HG03378 (cell line): ENCODE data around the gene ZDHHC20.

ENCODE experiments used
- ATAC-seq: cut with Tn5 transposase; IDR thresholded peaks from one replicate; pipeline ENCODE4 v1.9.1; 2021; ENCODE audit warnings: mild to moderate bottlenecking, moderate library complexity; ENCODE audit not compliant: unreplicated experiment

Gene ZDHHC20, protein sequence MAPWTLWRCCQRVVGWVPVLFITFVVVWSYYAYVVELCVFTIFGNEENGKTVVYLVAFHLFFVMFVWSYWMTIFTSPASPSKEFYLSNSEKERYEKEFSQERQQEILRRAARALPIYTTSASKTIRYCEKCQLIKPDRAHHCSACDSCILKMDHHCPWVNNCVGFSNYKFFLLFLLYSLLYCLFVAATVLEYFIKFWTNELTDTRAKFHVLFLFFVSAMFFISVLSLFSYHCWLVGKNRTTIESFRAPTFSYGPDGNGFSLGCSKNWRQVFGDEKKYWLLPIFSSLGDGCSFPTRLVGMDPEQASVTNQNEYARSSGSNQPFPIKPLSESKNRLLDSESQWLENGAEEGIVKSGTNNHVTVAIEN

DNA sequence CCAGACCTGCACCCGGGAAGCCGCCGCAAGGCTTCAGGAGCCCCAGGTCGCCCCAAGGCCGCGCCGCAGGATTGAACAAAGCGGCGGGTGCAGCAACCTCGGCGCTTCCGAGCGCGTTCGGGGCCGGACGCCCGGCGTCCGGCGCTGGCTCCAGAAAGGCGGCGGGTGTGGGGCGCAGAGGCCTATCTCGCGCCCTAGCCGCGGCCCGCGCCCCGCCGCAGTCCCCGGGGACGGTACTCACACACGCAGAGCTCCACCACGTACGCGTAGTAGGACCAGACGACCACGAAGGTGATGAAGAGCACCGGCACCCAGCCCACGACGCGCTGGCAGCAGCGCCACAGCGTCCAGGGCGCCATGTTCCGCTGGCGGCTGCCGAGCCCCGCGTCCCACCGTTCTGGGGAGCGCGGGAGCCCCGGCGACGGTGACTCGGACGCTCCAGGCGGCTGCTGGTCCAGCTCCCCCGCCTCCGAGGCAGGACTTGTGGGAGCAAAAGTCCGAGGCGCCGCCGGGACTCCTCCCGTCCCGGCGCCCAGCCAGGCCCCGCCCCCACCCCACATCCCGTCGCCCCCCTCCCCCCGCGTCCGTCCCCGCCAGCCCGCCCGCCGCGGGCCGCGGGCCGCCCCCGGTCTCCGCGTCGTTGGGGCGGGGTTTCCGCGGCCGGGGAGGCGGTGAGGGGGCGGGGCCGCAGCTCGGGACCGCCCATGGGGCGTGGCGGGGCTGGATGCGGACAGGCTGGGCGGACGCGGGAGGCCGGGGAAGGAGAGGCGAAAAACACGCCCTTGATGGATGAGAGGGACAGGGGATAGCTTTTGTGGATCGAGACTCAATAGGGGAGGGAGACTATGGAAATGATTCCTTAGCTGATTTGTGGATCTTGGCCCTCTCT lies at the start of gene ZDHHC20:
TSS of gene ZDHHC20 (minus strand) at position 491 of the 889 bp plus-strand sequence. CDS start at position 359, 132 bp downstream.
- ATAC-seq: peak; percentile 45

DNA sequence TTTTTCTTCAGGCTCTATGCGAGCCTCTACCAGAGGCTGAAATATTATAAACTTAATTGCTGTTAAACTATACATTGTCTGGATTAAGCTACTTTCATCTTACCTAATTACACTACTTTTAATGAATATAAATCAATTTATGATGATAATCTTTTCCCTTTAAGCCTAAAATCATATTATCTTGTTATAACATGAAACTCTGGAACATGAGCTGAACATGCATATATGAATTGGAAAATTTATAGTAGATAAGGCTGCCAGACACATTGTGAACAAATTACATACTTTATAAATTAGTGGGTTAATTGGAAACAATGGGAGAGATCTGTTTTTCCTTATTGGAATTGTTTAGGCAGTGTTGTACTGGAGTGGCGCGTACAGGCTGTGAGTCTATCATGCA lies 45.3 kb upstream of the ZDHHC20 start:
- no peak for ATAC-seq

DNA sequence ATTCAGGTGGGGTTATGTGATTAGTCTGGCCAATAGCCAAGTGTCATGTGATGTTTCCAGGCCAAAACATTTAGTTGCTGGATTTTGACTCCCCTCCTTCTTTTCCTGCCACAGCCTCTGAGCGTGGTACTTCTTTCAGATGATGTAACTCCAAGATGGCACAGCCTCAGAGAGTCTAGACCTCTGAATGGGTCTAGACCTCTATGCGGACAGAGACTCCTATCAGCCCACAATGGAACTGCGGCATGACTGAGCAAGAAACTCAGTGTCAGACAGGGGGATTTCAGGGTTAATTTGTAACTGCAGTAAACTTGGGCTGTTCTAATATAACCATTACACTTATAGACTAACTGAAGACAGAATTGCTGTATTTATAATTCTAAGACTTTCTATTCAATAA lies 42.6 kb upstream of the ZDHHC20 start:
- ATAC-seq: no peak

DNA sequence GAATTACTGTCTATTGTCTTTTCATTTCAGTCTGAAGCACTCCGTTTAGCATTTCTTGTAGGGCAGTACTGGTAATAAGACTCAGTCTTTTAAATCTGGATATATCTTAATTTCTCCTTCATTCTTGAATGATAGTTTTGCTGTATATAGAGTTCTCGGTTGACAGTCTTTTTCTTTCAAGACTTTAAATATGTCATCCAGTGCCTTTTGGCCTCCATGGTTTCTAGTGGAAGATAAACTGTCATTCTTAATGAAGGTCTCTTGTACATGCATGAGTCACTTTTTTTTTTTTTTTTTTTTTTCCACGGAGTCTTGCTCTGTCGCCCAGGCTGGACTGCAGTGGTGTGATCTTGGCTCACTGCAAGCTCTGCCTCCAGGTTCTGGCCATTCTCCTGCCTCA lies 27.2 kb upstream of the ZDHHC20 start:
- no peak for ATAC-seq

DNA sequence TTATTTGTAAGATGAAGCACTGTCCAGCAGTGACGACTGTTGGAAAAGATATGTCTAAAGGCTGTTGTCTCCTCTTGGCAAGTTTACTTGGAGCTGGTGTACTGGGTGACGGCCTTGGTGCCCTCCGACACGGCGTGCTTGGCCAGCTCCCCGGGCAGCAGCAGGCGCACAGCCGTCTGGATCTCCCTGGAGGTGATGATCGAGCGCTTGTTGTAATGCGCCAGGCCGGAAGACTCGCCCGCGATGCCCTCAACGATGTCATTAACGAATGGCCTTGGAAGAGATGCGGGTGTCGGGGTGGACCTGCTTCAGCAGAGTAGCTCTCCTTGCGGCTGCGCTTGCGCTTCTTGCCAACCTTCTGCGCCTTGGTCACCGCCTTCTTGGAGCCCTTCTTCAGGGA lies 24.6 kb upstream of the ZDHHC20 start:
- ATAC-seq: no peak

DNA sequence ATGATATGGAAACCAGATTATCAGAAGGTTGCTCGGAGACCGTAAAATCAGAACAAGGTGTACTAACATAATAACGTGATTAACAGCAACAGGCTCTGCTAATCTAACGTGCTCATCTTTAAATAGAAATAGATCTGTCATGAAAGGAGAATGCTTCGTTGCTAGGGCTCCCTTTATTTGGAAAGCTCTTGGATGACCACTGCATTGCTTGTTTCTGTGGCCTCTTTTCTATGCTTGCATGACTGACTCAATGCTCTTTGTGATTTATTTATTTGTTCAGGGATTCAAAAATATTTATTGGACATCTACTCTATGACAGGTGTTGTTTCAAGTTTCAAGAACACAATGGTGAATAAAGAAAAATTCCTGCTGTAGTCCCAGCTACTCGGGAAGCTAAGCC lies 22.3 kb upstream of the ZDHHC20 start:
- no peak for ATAC-seq

DNA sequence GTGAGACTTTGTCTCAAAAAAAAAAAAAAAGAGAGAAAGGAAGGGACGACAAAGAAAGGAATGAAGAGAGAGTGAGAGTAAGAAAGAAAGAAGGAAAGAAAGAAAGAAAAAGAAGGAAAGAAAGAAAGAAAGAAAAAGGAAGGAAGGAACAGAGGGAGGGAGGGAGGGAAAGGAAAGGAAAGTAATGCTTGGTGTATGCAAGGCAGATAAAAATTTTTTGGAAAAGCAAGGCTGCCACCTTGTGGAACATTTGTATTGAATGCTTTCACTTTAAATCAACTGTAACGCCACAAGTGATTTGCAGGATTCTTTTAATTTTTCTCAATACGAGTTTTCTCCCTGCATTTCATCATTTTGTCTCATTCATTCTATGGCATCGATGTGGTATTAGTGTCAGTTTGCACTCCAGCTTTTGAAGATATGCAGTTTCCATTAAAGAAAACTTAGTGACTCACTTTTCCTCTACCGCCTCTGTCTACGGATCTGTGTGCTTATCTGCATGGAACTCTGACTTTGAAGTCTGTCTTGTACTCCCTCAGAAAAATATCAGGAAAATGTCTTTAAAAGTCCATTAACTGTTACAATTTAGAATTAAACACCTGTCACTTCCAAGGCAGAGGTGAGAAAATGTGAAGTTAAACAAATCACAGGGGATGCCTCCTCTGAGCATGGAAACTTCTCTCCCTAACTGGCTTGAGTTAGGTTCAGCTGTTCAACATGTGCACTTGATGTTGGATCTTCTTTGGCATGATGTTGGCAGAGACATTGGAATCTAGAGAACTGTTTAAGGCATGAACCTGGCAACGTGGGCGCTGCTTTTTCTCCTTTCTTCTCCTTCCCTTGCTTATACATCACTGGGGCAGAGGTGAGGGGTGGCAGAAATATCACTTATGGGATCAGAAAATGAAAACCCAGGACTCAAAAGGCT lies 20.0 kb upstream of the ZDHHC20 start:
- ATAC-seq: no peak

DNA sequence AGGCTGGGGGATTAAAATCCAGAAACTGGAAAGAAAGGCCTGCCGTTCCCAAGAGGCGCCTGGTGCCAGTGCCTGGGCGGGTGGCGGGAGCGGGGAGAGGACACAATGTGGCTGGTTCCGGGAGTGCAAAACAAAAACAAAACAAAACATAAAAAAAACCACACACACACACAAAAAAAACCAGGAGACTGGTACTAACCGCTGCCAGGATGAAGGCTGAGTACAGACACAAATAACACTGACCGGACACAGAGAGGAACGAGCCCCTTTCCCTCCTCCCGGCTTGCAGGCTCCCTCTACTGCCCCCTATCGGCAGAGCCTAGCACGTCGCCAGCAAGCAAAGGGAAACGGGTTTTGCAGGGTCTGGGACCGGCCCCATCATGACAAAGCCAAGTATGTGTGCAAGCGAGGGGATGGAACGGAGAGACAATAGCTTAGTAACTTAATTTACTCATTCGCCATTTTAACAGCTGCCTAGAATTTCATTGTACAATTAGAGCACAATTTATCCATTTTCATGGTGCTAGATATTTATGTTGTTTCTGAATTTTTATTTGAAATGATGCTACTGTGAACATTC lies 17.9 kb upstream of the ZDHHC20 start:
- peak; percentile 84 for ATAC-seq

DNA sequence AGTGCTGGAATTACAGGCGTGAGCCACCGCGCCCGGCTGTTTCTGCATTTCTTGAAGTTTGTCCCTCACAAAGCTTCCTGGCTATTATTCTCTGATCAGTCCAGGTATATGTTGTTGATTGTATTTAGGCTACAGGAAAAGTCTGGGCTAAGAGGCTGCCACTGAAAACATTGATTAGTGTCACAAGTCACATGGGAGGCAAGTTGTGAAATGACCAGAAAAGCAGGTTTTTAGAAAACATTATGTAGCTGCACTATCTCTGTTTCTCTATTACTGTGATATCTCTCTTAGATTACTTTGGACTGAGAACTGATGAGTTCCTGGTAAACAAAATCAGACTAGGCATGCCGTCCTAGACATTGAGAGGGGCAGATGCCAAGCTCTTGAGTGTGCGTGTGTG lies 16.0 kb upstream of the ZDHHC20 start:
- no peak for ATAC-seq

DNA sequence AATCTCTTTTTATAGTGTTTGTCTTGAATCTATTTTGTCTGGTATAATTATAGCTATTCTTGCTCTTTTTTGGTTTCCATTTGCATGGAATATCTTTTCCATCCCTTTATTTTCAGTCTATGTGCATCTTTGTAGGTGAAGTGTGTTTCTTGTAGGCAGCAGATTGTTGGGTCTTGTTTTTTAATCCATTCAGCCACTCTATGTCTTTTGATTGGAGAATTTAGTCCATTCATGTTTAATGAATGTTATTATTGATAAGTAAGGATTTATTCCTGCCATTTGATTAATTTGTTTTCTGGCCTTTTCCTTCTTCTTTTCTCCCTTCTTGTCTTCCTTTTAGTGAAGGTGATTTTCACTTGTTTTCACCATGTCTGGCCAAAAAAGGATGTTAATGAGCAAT lies 11.7 kb upstream of the ZDHHC20 start:
- no peak for ATAC-seq

DNA sequence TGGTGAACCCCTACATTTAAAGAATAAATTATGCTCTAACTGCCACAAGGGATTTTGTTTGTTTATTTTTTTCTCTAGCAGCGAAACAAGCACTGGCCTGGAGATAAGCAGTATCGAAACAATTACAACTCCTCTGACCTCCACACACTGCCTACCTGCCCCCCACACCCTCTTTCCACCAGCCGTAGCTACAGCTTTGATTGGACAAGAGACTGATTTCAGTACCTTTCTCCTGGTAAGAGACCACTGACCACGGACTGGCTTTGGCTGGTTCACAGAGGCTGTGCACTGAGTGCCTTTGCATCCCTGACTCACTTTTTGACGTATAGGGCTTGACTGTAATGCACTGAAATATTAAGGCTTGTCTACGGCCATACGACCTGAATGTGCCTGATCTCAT lies 7.4 kb upstream of the ZDHHC20 start:
- ATAC-seq: no peak

DNA sequence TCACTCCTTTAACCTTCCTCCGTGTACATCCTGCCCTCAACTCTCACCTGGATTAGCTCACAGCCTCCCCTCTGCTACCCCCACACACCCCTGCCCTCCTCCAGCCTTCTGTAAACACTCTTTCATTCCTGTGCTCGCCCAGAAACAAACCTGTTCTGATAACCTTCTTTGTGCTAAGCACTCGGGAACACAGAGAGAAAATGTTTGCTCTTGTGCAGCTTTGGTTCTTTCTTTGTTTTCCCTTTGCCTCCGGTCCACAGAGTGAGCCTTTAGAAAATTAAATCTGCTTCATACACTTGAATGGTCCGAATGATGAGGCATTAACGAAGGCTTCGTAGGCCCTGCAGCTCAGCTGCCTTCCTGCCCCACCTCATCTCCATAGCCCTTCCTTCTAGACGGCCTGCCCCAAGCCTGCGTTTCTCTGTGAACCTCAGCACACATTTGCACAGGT lies 6.6 kb upstream of the ZDHHC20 start:
- no peak for ATAC-seq

DNA sequence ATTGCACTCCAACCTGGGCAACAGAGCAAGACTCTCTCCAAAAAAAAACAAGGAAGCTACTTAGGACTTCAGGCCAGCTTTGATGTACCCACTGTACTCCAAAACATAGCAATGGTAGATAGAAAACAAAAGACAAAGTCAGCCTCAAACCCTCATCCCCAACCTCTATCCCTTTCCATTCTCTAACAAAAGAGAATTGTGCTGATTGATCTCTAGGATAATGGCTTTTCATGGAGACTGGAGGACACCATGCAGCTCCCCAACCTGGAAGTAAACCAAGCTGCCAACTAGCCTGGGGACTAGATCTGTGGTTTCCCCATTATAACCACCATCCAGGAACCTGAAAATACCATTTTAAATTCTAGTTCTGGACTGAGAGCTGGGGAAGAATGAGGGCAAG lies 4.3 kb upstream of the ZDHHC20 start:
- ATAC-seq: no peak

DNA sequence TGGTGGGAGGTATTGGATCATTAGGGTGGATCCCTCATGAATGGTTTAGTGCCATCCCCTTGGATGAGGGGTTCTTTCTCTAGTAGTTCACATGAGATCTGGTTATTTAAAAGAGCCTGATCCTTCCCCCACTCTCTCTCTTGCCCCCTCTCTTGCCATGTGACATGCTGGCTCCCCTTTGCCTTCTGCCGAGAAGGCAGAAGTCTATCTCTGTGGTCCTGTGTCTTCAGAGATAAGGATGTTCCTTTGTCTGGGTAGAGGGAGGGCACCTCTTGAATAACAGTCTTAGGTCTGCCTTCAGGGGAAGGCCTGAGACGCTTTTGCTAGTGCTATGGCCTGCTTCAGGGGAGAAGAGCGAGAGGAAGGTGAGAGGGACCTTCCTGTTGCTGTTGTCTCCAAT lies 2.0 kb upstream of the ZDHHC20 start:
- no peak for ATAC-seq

DNA sequence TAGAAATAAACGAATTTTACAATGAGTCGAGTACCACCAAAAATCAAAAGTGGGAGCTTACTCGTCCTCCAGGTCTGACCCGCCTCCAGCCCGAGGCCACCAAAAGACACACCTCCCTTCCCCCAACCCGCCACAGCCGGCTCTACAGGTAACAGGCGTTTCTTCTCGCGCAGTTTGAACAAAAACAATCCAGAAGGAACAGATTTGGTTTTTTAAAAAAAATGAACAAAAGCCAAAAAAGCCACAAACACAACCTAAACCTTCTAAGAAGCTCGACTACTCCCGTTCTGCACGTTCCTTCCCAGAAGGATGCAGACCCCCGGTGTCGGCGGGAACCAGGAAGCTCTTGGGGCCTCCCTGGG lies 671 bp downstream of the ZDHHC20 start:
- no peak for ATAC-seq

DNA sequence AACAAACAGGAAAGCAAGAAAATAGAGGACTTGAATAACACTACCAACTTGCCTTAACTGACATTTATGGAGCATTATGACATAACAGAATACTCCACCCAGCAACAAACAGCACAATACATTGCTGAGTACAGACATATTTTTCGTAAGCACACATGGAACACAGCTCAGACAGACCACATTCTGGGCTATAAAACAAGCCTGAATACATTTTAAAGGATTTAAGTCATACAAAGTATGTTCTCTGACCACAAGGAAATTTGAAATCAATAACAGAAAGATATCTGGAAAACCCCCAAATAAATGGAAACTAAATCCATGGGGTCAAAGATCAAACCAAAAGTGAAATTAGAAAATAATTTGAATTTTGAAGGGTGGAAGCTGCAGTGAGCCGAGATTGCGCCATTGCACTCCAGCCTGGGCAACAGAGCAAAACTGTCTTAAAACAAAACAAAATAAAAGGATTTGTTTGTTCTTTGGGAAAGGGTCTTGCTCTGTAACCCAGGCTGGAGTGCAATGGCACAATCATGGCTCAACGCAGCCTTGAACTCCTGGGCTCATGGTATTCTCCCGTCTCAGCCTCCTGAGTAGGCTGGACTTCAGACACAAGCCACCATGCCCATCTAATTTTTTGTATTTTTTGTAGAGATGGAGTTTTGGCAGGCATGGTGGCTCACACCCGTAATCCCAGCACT lies 5.6 kb downstream of the ZDHHC20 start:
- ATAC-seq: no peak

DNA sequence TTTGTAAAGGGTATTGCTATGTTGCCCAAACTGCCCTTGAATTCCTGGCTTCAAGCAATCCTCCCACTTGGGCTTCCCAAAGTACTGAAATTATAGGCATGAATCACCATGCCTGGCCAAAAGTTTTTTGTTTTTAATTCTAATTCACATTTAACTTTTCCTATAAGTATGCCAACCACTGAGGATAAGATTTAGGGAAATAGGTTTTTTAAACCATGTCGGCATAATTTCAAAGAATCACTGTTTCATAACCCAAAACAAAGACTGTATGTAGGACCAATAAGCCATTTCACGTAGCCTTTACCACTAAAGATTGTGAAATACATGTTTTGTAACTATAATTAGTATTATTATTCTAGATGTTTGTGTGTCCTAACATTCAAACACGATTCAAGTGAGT lies 8.2 kb downstream of the ZDHHC20 start:
- ATAC-seq: no peak

DNA sequence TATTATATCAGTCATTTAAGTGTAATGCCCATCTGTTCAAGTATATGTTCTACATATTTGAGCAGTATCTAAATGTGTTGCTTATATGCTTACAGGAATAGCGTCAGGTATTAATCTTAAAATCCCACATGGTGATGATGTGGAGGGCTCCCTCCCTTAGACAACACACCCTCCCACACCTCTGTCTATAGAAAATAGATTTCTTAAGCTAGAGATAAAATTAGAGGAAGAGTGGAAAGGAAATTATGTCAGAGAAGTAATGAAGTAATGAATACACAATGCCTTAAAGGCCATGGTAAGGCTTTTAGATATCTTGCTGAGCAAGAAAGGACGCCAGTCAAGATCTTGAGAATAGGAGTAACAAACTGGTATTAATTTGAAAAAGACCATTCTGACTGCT lies 12.4 kb downstream of the ZDHHC20 start:
- no peak for ATAC-seq

DNA sequence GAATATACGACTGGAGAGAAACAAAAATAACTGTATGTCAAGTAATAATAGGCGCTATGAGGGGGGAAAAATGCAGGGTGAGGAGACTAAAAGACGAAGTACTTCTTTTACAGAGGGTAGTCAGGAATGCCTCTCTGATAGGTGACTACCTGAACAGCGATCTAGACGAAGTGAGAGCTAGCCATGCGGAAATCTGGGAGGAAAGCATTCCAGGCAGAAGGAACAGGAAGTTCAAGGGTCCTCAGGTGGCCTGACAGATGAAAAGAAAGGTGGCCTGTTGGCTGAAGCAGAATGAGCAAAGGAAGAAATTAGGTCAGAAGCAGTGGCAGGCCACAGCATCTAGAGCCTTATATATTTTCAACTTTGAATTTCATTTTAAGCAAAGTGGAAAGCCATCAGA lies 13.3 kb downstream of the ZDHHC20 start:
- no peak for ATAC-seq

DNA sequence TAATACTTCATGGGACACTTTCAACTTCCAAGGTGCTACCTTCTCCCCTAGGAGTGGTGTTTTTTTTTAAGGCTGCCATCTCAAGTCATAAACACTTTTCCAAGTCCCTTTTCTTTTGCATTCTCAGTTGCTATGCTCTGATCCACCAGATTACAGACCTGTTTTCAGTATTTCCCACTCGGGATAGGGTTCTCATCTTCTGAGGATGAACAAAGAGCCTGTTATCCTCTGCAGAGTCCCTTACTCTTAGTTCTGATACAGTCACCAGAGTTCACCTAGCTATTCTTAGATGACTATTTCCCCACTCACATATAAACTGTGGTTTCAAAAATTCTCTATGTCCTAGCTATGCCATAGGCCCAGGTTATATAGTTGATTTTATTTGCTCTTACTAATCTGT lies 15.9 kb downstream of the ZDHHC20 start:
- ATAC-seq: no peak
